Smooth muscle cell (in vitro differentiated cells): ENCODE measurements around the gene OS9. TPM values are rescaled to one million over a fixed set of nuclear protein-coding genes. Genes with fewer than 3 reads are reported as not detected.
A peak's percentile ranks its signal among the peaks of the same experiment; 100 is the strongest.

Experiments used
- DNase-seq: peaks from one replicate; lab custom pipeline; 2025; ENCODE audit not compliant: unreplicated experiment; lab: John Stamatoyannopoulos, UW
- H2AFZ ChIP-seq: fragments of 200-600 bp; sonication (generic); 2 replicates; pipeline ENCODE4 v1.6.0; 2016; ENCODE audit warnings: antibody characterized with exemption, low read depth, mild to moderate bottlenecking
- H3F3A ChIP-seq: fragments of 200-600 bp; sonication (generic); 2 replicates; pipeline ENCODE4 v1.6.0; 2017; ENCODE audit warnings: antibody characterized with exemption, low read depth
- H3K27ac ChIP-seq: fragments of 200-600 bp; sonication (generic); 2 replicates; pipeline ENCODE4 v1.5.1; 2016; ENCODE audit warnings: low read depth, mild to moderate bottlenecking
- H3K27me3 ChIP-seq: fragments of 200-600 bp; sonication (generic); 2 replicates; pipeline ENCODE4 v1.6.1; 2016; ENCODE audit warnings: low read depth, mild to moderate bottlenecking
- H3K36me3 ChIP-seq: fragments of 200-600 bp; sonication (generic); 2 replicates; pipeline ENCODE4 v1.5.1; 2016; ENCODE audit warnings: low read depth
- H3K4me1 ChIP-seq: fragments of 200-600 bp; sonication (generic); 2 replicates; pipeline ENCODE4 v1.5.1; 2016; ENCODE audit warnings: low read depth
- H3K4me2 ChIP-seq: fragments of 200-600 bp; sonication (generic); 2 replicates; pipeline ENCODE4 v1.6.0; 2016; ENCODE audit warnings: mild to moderate bottlenecking
- H3K4me3 ChIP-seq: fragments of 200-600 bp; sonication (generic); 2 replicates; pipeline ENCODE4 v1.5.1; 2016; ENCODE audit warnings: mild to moderate bottlenecking
- H3K79me2 ChIP-seq: fragments of 200-600 bp; sonication (generic); 2 replicates; pipeline ENCODE4 v1.6.0; 2016; ENCODE audit warnings: low read depth, mild to moderate bottlenecking
- H3K9ac ChIP-seq: fragments of 200-600 bp; sonication (generic); 2 replicates; pipeline ENCODE4 v1.6.0; 2016; ENCODE audit warnings: low read depth
- H3K9me3 ChIP-seq: fragments of 200-600 bp; sonication (generic); replicated peaks from 2 replicates; pipeline ENCODE4 v1.5.1; 2016; ENCODE audit warnings: low read depth
- H4K20me1 ChIP-seq: fragments of 200-600 bp; sonication (generic); 2 replicates; pipeline ENCODE4 v1.6.0; 2016; ENCODE audit warnings: low read depth
- CTCF ChIP-seq: fragments of 200-600 bp; sonication (generic); IDR thresholded peaks from 2 replicates; pipeline ENCODE4 v1.5.1; 2017; ENCODE audit warnings: borderline replicate concordance, mild to moderate bottlenecking, antibody characterized with exemption; ENCODE audit not compliant: insufficient read depth, poor library complexity, severe bottlenecking
- WGBS: methylation state at CpG from one replicate; pipeline ENCODE4 v1.1.7; 2016; ENCODE audit warnings: low lambda C conversion rate; 5-methylcytosine and 5-hydroxymethylcytosine counted together
- polyA plus RNA-seq: library from polyadenylated mRNA; unstranded; fragments of >200 nt; fragmentation: Nextera tagmentation; extraction: Ambion mirVana; gene quantifications from 2 replicates; pipeline ENCODE4 v1.2.1, GENCODE V29; 2016
- total RNA-seq: library from RNA; depleted of rRNA; stranded (reverse); fragments of >200 nt; gene quantifications from 2 replicates; pipeline ENCODE4 v1.2.3, GENCODE V29; 2014

The OS9 gene
- total and polyA plus RNA-seq, 2 experiments from 2014 or later, result 179 to 236 TPM

GRCh38 chr12:57694459-57695019 is 607 bp downstream of the OS9 start:
- H4K20me1 ChIP-seq, result no peaks in the 10 kb centered on the region
- DNase-seq, result no peak
- H3K9me3 ChIP-seq, result no peaks in the 10 kb centered on the region
- H3K27me3 ChIP-seq, result no peaks in the 10 kb centered on the region
- 7% methylated on average over 15 of the region's 15 CpGs for WGBS
- no peak for TF ChIP-seq CTCF
- H3F3A ChIP-seq, result no peaks in the 10 kb centered on the region
- peak overlapping the region; percentile 82 for H2AFZ ChIP-seq
- H3K27ac ChIP-seq, result no peak overlapping the region
- H3K4me2 ChIP-seq, result peak overlapping the region; percentile 87
- peaks cover 6% of the 10 kb centered on the region for H3K4me1 ChIP-seq
- peaks cover 8% of the 10 kb centered on the region for H3K36me3 ChIP-seq
- peak overlapping the region; percentile 88 for H3K4me3 ChIP-seq
- no peaks in the 10 kb centered on the region for H3K79me2 ChIP-seq
- peak overlapping the region; percentile 78 for H3K9ac ChIP-seq

- H3K79me2 ChIP-seq, result no peaks in the 10 kb centered on the region
- H3K27me3 ChIP-seq, result no peaks in the 10 kb centered on the region
- H3K4me1 ChIP-seq, result peaks cover 6% of the 10 kb centered on the region
- no peaks in the 10 kb centered on the region for H4K20me1 ChIP-seq
- no peak overlapping the region for H2AFZ ChIP-seq
- no peak overlapping the region for H3K27ac ChIP-seq
- WGBS, result 99% methylated on average over 11 of the region's 11 CpGs
- H3K4me2 ChIP-seq, result no peak overlapping the region
- TF ChIP-seq CTCF, result no peak
- H3K9ac ChIP-seq, result no peak overlapping the region
- H3K4me3 ChIP-seq, result no peak overlapping the region
- H3K36me3 ChIP-seq, result peaks cover 8% of the 10 kb centered on the region
- no peaks in the 10 kb centered on the region for H3K9me3 ChIP-seq
- DNase-seq, result no peak
- no peaks in the 10 kb centered on the region for H3F3A ChIP-seq
These were observed 2.0 kb downstream of the OS9 start for GRCh38 chr12:57695770-57696432.

GRCh38 chr12:57697076-57697475 is 3.1 kb downstream of the OS9 start:
- TF ChIP-seq CTCF, result no peak
- H2AFZ ChIP-seq, result no peak overlapping the region
- WGBS, result 100% methylated on average over 1 of the region's 1 CpG

GRCh38 chr12:57698414-57698813 is 4.5 kb downstream of the OS9 start:
- Histone ChIP-seq H3F3A (no peaks in the 10 kb centered on the region), H3K4me2 (no peak overlapping the region), H4K20me1 (no peaks in the 10 kb centered on the region), H3K79me2 (no peaks in the 10 kb centered on the region), H3K27ac (no peak overlapping the region), H2AFZ (no peak overlapping the region), H3K9me3 (no peaks in the 10 kb centered on the region), H3K27me3 (no peaks in the 10 kb centered on the region), H3K4me1 (peaks cover 6% of the 10 kb centered on the region), H3K9ac (no peak overlapping the region), H3K36me3 (peaks cover 20% of the 10 kb centered on the region), H3K4me3 (no peak overlapping the region)
- TF ChIP-seq CTCF, result no peak
- DNase-seq, result no peak
- 98% methylated on average over 3 of the region's 3 CpGs for WGBS

More at GRCh38 chr12:57697076-57697475, 3.1 kb downstream of the OS9 start:
- no peak overlapping the region for H3K4me2 ChIP-seq
- no peak overlapping the region for H3K27ac ChIP-seq
- no peak overlapping the region for H3K4me3 ChIP-seq
- H3K27me3 ChIP-seq, result no peaks in the 10 kb centered on the region
- H3F3A ChIP-seq, result no peaks in the 10 kb centered on the region
- no peak overlapping the region for H3K9ac ChIP-seq
- H3K79me2 ChIP-seq, result no peaks in the 10 kb centered on the region
- H3K9me3 ChIP-seq, result no peaks in the 10 kb centered on the region
- H3K4me1 ChIP-seq, result peaks cover 6% of the 10 kb centered on the region
- no peaks in the 10 kb centered on the region for H4K20me1 ChIP-seq
- DNase-seq, result no peak
- peaks cover 8% of the 10 kb centered on the region for H3K36me3 ChIP-seq
